ENCODE measurements around the gene FARS2. TPM values are rescaled to one million over a fixed set of nuclear protein-coding genes. Genes with fewer than 3 reads are reported as not detected.

FARS2 gene
- total and polyA plus RNA-seq, 2 of the 13 experiments (the other 11 are each of a cell fraction or from before 2014, with no cell fraction given): 15.4 to 26.0 TPM

- H3K27ac ChIP-seq (ENCODE audit: extremely low read length, insufficient read depth, low read length): no peak overlapping the region
- no peaks in the 10 kb centered on the region for H3K36me3 ChIP-seq (replicated peaks in 1 of 2; ENCODE audit: control insufficient read depth in 1 of 2, insufficient read depth in 2 of 2, low read length in 2 of 2)
- BruUV-seq (replicated peaks): no TSS peak
- ChIA-PET CTCF (ENCODE audit: low intra/inter-chr PET ratio, low total read pairs) (no interaction called here), POLR2A (interaction anchor here (1.3 kb wide), 1 partner anchor 9 kb away, joined by 4 read pairs; the partner anchor contains the start of genes FARS2 and LYRM4)
- H3K4me3 ChIP-seq (replicated peaks in 1 of 3; ENCODE audit: insufficient read depth in 1 of 3, low read depth in 2 of 3, low read length in 3 of 3): no peak overlapping the region
- peaks cover 12% of the 10 kb centered on the region for H3K4me1 ChIP-seq (ENCODE audit: insufficient read depth, low read length)
- no peak for FAIRE-seq
- in situ Hi-C loops (cut with HindIII; ENCODE audit: extremely low pct_ligation_motif_present, low pct_unique_long_range_greater_than_20kb) (no loop called here), intact Hi-C loops (cut with micrococcal nuclease; ENCODE audit: unreplicated experiment) (no loop called here)
- 92% methylated on average over 5 of the region's 5 CpGs for whole genome bisulfite sequencing (ENCODE audit: low lambda C conversion rate)
- no peak for TF ChIP-seq CEBPG (CRISPR knock-in tag; IDR thresholded peaks at IDR 0.05)
- TF ChIP-seq ZNF10 (CRISPR knock-in tag; IDR thresholded peaks at IDR 0.05; ENCODE audit: borderline replicate concordance, low read depth): no peak
- TF ChIP-seq PRDM15 (CRISPR knock-in tag; IDR thresholded peaks at IDR 0.05): no peak
- TF ChIP-seq RXRA (CRISPR knock-in tag; IDR thresholded peaks at IDR 0.05): no peak
- TF ChIP-seq ZBTB8A (CRISPR knock-in tag; IDR thresholded peaks at IDR 0.05; ENCODE audit: borderline replicate concordance, low read depth): no peak
- no peak for TF ChIP-seq ZNF878 (CRISPR knock-in tag; IDR thresholded peaks at IDR 0.05)
- TF ChIP-seq ZNF83 (CRISPR knock-in tag; IDR thresholded peaks at IDR 0.05; ENCODE audit: borderline replicate concordance): no peak
- TF ChIP-seq, protein P1, sequence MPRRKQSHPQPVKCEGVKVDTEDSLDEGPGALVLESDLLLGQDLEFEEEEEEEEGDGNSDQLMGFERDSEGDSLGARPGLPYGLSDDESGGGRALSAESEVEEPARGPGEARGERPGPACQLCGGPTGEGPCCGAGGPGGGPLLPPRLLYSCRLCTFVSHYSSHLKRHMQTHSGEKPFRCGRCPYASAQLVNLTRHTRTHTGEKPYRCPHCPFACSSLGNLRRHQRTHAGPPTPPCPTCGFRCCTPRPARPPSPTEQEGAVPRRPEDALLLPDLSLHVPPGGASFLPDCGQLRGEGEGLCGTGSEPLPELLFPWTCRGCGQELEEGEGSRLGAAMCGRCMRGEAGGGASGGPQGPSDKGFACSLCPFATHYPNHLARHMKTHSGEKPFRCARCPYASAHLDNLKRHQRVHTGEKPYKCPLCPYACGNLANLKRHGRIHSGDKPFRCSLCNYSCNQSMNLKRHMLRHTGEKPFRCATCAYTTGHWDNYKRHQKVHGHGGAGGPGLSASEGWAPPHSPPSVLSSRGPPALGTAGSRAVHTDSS (CRISPR knock-in tag; conservative IDR thresholded peaks at IDR 0.05): no peak
- no peak for TF ChIP-seq ZNF577 (CRISPR knock-in tag; IDR thresholded peaks at IDR 0.05; ENCODE audit: borderline replicate concordance, low read depth)
- TF ChIP-seq ZBTB38 (CRISPR knock-in tag; IDR thresholded peaks at IDR 0.05): no peak
- no peak for TF ChIP-seq POLR2A (IDR thresholded peaks at IDR 0.05; ENCODE audit: insufficient read depth in 1 of 2, low read depth in 2 of 2, low read length in 2 of 2)
- no peak for TF ChIP-seq RFX3 (CRISPR knock-in tag; IDR thresholded peaks at IDR 0.05)
- no peak for TF ChIP-seq NR2C2 (CRISPR knock-in tag; IDR thresholded peaks at IDR 0.05; ENCODE audit: borderline replicate concordance)
- no peak for TF ChIP-seq SOX5 (CRISPR knock-in tag; IDR thresholded peaks at IDR 0.05; ENCODE audit: borderline replicate concordance)
- TF ChIP-seq, protein P2, sequence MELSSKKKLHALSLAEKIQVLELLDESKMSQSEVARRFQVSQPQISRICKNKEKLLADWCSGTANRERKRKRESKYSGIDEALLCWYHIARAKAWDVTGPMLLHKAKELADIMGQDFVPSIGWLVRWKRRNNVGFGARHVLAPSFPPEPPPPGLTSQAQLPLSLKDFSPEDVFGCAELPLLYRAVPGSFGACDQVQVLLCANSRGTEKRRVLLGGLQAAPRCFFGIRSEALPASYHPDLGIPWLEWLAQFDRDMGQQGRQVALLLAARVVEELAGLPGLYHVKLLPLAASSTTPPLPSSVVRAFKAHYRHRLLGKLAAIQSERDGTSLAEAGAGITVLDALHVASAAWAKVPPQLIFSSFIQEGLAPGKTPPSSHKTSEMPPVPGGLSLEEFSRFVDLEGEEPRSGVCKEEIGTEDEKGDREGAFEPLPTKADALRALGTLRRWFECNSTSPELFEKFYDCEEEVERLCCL (CRISPR knock-in tag; IDR thresholded peaks at IDR 0.05; ENCODE audit: borderline replicate concordance): no peak
- no peak for TF ChIP-seq ETV6 (CRISPR knock-in tag; conservative IDR thresholded peaks at IDR 0.05)
- no peak for TF ChIP-seq RAD21 (CRISPR knock-in tag; IDR thresholded peaks at IDR 0.05)
- no peak for TF ChIP-seq ZNF761 (CRISPR knock-in tag; conservative IDR thresholded peaks at IDR 0.05)
- peaks cover 16% of the 10 kb centered on the region for H3K79me2 ChIP-seq (ENCODE audit: insufficient read depth, low read length)
- H3K9ac ChIP-seq (ENCODE audit: insufficient read depth, low read depth, low read length): no peak overlapping the region
- H3K27me3 ChIP-seq (ENCODE audit: control insufficient read depth in 1 of 2, insufficient read depth in 2 of 2, low read length in 2 of 2): no peaks in the 10 kb centered on the region
- H4K20me1 ChIP-seq (ENCODE audit: insufficient read depth, low read length): no peaks in the 10 kb centered on the region
- no peak for DNase-seq (ENCODE audit: low spot score)
- no peak overlapping the region for H2AFZ ChIP-seq (ENCODE audit: low read length)
- ATAC-seq: no peak
- no peak overlapping the region for H3K4me2 ChIP-seq (ENCODE audit: low read depth, low read length)
- no peaks in the 10 kb centered on the region for H3K9me3 ChIP-seq (ENCODE audit: low read length)
These were observed 8.9 kb downstream of the FARS2 start for GRCh38 chr6:5270093-5270680.

Measured in HepG2 (cell line).